Measurements from ENCODE around the gene PTTG1.

- TF ChIP-seq POLR2A (IDR thresholded peaks at IDR 0.05; ENCODE audit: low read depth, low read length), result no peak
- no peak for TF ChIP-seq TAF1 (IDR thresholded peaks at IDR 0.05; ENCODE audit: low read depth, low read length)
- TF ChIP-seq POLR2AphosphoS5 (IDR thresholded peaks at IDR 0.05; ENCODE audit: low read depth, low read length), result no peak
- no peak for TF ChIP-seq POU2F2 (IDR thresholded peaks at IDR 0.05; ENCODE audit: low read depth, low read length)
- TF ChIP-seq PAX5 (IDR thresholded peaks at IDR 0.05; ENCODE audit: insufficient read depth, low read length, severe bottlenecking), result no peak
These were observed 37.0 kb upstream of the PTTG1 start for GRCh38 chr5:160384681-160385080.

Data from GM12891 (cell line).